Measurements from ENCODE around the gene EYA3. TPM values are rescaled to one million over a fixed set of nuclear protein-coding genes. Genes with fewer than 3 reads are reported as not detected.

The EYA3 gene
- total and polyA plus RNA-seq, 2 of the 8 experiments (the other 6 are each of a cell fraction or from before 2014, with no cell fraction given), result 15.0 to 33.9 TPM

DNA sequence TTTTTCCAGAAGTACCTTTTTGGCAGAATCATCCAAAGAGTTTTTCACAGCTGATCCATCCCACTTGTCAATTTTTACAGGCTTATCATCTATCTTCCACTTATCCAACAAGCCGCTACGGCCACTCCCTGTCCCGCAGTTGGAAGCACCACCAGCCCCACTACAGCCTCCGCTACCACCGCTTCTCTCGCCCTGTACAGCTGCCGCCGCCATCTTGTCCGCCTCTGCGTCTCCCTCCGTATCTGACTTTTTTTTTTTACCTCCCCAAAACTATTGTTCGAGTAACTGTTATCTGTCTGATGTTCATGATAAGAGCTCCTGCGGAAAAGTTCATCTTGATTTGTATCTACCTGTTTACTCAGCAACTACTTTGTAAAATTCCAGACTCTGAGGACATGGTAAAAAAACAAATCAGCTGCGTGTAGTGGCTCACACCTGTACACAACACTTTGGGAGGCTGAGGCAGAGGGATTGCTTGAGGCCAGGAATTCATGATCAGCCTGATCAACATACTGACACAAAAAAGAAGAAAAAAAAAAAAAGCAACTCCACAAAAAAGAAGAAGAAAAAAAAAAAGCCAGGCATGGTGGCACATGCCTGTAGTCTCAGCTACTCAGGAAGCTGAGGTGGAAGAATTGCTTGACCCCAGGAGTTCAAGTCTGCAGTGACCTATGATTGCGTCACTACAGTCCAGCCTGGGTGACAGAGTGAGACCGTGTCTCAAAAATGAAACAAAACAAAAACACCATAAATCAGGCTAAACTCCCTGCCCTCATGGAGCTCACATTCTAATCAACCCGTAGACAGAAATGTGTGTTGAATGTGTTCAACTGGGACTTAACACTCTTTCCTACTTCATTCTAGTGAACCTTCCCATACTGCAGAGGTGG is 8.0 kb upstream of the EYA3 start (continued):
- no peak for TF ChIP-seq NANOG (IDR thresholded peaks at IDR 0.05; ENCODE audit: insufficient read depth, low read depth, low read length, poor library complexity, severe bottlenecking)
- no peak for TF ChIP-seq POU5F1 (IDR thresholded peaks at IDR 0.05; ENCODE audit: low read depth, low read length)

All from H1 (cell line).